ENCODE results near the gene EFCC1. TPM values are rescaled to one million over a fixed set of nuclear protein-coding genes. Genes with fewer than 3 reads are reported as not detected.

EFCC1 gene
- total and polyA plus RNA-seq, 9 donors = 0.61 to 2.0 (median 0.79) TPM

DNA sequence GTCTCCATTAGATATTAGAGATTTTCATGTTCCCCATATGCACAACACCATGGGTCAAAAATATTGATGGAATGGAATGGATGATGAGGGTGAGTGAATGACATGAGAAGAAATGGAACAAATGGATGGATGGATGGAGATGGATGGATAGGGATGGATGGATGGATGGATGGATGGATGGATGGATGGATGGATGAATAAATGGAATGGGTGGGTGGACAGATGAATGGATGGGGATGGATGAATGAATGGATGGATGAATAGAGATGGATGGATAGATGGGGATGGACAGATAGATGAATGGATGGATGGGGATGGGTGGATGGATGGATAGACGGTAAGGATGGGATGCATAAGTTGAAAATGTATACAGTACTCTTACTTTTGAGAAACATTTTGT lies 25.8 kb upstream of the EFCC1 start:
- no peak for DNase-seq
- Histone ChIP-seq H3K4me3 (ENCODE audit: low read length) (no peak overlapping the region), H3K36me3 (ENCODE audit: control insufficient read depth, insufficient read depth, low read length) (no peaks in the 10 kb centered on the region), H3K9me3 (replicated peaks; ENCODE audit: control insufficient read depth, low read depth, low read length) (no peaks in the 10 kb centered on the region), H3K27me3 (ENCODE audit: control insufficient read depth, insufficient read depth, low read length) (peaks cover 2% of the 10 kb centered on the region), H3K27ac (ENCODE audit: low read length) (no peak overlapping the region), H3K4me1 (ENCODE audit: control insufficient read depth, insufficient read depth, low read length) (peaks cover 14% of the 10 kb centered on the region)
- WGBS (ENCODE audit: insufficient coverage) = no CpG with 5 or more reads among the region's 1 CpG

DNA sequence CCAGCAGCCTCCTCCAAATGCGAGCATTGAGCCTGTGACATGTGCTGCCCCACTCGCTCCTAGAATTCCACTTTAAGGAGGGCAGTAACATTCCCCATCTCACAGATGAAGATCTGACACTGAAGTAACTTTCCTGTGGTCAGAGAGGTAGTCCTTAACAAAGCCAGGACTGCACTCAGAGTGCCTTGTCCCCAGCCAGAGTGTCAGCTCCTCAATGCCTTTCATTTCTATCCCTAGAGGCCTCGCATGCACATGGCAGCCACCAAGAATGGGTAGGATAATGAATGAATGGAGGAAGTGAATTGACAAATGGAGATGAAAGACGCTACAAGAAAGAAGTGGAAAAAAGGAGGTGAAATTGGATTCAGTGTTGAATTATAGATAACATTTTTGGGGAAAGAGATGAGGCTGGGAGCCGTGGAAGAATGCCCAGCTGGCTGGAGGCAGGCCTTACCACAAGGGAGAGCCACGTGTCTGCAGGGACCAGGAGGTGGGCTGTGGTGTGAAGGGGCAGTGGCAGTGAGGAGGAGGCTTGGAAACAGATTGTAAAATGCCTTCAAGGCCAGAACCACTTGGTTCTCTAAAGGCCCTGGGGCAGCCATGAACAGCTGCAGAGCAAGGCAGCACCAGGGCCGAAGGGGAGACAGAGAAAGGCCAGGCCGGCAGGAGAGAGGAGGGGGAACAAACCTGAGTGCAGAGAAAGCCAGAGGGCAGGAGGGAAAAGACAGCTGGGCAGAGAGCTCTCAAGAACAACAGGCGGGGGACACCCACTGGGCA lies 17.6 kb upstream of the EFCC1 start:
- Histone ChIP-seq H3K27ac (ENCODE audit: low read length) (no peak overlapping the region), H3K4me1 (ENCODE audit: control insufficient read depth, insufficient read depth, low read length) (no peaks in the 10 kb centered on the region), H3K9me3 (replicated peaks; ENCODE audit: control insufficient read depth, low read depth, low read length) (no peaks in the 10 kb centered on the region), H3K27me3 (ENCODE audit: control insufficient read depth, insufficient read depth, low read length) (no peaks in the 10 kb centered on the region), H3K36me3 (ENCODE audit: control insufficient read depth, insufficient read depth, low read length) (no peaks in the 10 kb centered on the region), H3K4me3 (ENCODE audit: low read length) (no peak overlapping the region)
- DNase-seq = no peak
- WGBS (ENCODE audit: insufficient coverage) = 61% methylated on average over 6 of the region's 9 CpGs

DNA sequence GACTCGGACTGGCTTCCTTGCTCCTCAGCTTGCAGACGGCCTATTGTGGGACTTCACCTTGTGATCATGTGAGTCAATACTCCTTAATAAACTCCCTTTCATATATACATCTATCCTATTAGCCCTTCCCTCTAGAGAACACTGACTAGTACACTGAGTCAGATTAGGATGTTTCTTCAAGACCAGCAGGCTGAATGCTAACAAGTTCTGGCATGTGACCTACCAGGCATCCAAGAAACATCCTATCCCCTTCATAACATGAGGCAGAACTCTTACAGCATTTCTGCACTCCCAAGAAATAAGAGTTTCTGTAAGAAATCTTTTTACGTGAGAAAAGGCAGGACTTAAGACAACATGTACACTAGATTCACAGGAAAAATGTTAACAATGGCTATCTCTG lies 16.5 kb upstream of the EFCC1 start:
- Histone ChIP-seq H3K27me3 (ENCODE audit: control insufficient read depth, insufficient read depth, low read length) (peaks cover 2% of the 10 kb centered on the region), H3K4me3 (ENCODE audit: low read length) (no peak overlapping the region), H3K27ac (ENCODE audit: low read length) (no peak overlapping the region), H3K36me3 (ENCODE audit: control insufficient read depth, insufficient read depth, low read length) (no peaks in the 10 kb centered on the region), H3K9me3 (replicated peaks; ENCODE audit: control insufficient read depth, low read depth, low read length) (no peaks in the 10 kb centered on the region), H3K4me1 (ENCODE audit: control insufficient read depth, insufficient read depth, low read length) (no peaks in the 10 kb centered on the region)
- 100% methylated on average over 1 of the region's 3 CpGs for WGBS (ENCODE audit: insufficient coverage)
- DNase-seq = no peak

DNA sequence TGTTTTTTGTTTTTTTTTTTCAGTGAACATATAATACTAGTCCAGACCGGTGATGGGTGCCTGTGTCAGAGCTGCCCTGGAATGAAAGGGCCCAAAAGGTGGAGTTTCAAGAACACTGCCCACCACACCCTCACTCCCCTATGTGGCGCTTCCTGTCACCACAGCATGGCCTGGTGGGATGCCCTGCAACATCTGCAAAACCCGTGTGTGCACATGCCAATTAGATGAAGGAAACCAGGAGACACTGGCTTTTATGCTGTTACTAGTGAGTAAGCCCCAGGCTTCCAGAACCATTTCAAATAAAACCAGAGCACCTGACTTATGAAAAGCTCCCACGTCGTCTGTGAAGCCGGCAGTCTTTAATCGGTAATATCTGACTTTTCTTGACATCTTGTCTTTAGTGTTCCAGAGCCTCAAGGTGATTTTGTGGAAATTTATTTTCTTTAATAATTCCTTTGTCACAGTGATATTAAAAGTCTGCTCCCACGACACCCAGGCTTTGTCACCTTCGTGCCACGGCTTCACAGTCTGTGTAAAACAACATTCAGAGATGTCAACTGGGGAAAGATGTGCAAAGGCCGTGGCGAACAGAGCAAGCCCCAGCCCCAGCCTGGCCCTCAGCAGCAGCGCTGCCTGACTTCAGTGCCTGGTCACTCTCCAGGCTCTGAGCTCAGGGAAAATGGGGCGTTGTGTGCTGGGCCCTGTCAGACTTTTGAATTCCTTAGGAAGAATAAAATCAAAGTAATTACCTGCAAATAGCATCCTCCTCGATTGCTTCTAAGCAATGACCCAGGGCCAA lies 13.6 kb upstream of the EFCC1 start:
- H3K27ac ChIP-seq (ENCODE audit: low read length) = no peak overlapping the region
- no peaks in the 10 kb centered on the region for H3K9me3 ChIP-seq (replicated peaks; ENCODE audit: control insufficient read depth, low read depth, low read length)
- H3K36me3 ChIP-seq (ENCODE audit: control insufficient read depth, insufficient read depth, low read length) = no peaks in the 10 kb centered on the region
- WGBS (ENCODE audit: insufficient coverage) = 82% methylated on average over 8 of the region's 15 CpGs
- no peak overlapping the region for H3K4me3 ChIP-seq (ENCODE audit: low read length)
- no peak for DNase-seq
- H3K4me1 ChIP-seq (ENCODE audit: control insufficient read depth, insufficient read depth, low read length) = no peaks in the 10 kb centered on the region
- peaks cover 2% of the 10 kb centered on the region for H3K27me3 ChIP-seq (ENCODE audit: control insufficient read depth, insufficient read depth, low read length)

DNA sequence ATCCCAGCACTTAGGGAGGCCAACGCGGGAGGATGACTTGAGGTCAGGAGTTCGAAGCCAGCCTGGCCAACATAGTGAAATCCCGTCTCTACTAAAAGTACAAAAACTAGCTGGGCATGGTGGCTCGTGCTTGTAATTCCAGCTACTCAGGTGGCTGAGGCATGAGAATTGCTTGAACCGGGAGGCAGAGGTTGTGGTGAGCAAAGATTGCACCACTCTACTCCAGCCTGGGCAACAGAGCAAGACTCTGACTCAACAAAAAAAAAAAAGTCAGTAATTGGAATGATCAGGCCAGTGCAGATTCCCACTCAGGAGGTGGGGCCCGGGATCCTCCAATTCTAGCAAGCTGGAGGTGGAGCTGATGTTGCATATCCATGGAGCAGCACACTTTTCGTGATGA lies 12.8 kb upstream of the EFCC1 start:
- H3K4me1 ChIP-seq (ENCODE audit: control insufficient read depth, insufficient read depth, low read length) = peaks cover under 1% of the 10 kb centered on the region
- H3K27me3 ChIP-seq (ENCODE audit: control insufficient read depth, insufficient read depth, low read length) = peaks cover 9% of the 10 kb centered on the region
- DNase-seq = no peak
- H3K36me3 ChIP-seq (ENCODE audit: control insufficient read depth, insufficient read depth, low read length) = no peaks in the 10 kb centered on the region
- no peak overlapping the region for H3K4me3 ChIP-seq (ENCODE audit: low read length)
- no peak overlapping the region for H3K27ac ChIP-seq (ENCODE audit: low read length)
- WGBS (ENCODE audit: insufficient coverage) = 82% methylated on average over 5 of the region's 8 CpGs
- H3K9me3 ChIP-seq (replicated peaks; ENCODE audit: control insufficient read depth, low read depth, low read length) = no peaks in the 10 kb centered on the region

DNA sequence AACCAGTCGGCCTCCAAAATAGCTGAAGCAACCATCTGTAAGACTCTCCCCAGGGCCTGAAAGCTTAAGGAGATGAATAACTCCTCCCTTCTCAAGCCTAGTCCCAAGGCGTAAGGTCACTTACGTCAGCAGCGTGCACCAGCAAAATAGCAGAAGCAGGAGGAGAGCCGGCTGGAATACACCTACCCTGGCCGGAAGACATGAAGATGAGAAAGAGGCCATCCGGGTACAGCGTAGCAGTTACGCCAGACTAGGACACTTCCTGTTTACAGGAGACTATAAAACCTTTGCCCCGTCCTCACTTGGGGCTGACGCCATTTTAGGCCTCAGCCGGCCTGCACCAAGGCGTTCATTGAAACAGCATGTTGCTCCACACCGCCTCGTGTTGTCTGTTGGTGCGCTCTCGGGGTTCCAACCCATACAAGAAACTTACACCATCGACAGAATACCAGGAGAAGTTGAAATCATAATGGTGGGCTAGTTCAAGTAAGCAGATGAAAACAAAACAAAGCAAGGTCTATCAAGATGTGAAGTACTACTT lies 9.7 kb upstream of the EFCC1 start:
- Histone ChIP-seq H3K4me3 (ENCODE audit: low read length) (no peak overlapping the region), H3K27me3 (ENCODE audit: control insufficient read depth, insufficient read depth, low read length) (peaks cover 35% of the 10 kb centered on the region), H3K36me3 (ENCODE audit: control insufficient read depth, insufficient read depth, low read length) (no peaks in the 10 kb centered on the region), H3K4me1 (ENCODE audit: control insufficient read depth, insufficient read depth, low read length) (peaks cover 13% of the 10 kb centered on the region), H3K27ac (ENCODE audit: low read length) (no peak overlapping the region), H3K9me3 (replicated peaks; ENCODE audit: control insufficient read depth, low read depth, low read length) (no peaks in the 10 kb centered on the region)
- no peak for DNase-seq
- WGBS (ENCODE audit: insufficient coverage) = 83% methylated on average over 10 of the region's 18 CpGs

DNA sequence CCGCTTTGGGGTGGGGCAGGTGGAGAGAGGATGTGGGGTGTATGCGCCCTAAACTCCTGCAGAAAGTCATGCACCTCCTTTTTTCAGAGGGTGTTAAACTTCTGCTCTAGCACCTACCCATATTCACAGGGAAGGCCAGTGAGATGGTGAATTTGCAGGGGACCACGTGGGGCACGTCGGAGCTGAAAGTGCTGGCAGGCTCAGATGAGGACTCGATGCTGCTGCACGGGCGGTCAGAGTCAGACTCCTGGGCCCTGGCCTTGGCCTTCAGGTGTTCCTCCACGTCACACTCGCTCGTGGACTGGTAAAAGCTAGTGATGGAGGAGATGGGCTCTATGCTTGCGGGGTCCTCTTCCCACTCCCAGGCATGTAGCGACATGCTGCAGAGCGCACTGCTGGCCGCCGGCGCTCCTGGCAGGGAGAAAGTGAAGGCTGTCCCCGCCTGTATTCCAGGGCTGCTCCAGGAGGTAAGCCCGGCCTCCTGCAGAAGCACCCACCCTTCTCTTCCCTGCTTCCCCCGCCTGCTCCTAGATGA lies 8.1 kb upstream of the EFCC1 start:
- peaks cover 13% of the 10 kb centered on the region for H3K4me1 ChIP-seq (ENCODE audit: control insufficient read depth, insufficient read depth, low read length)
- H3K4me3 ChIP-seq (ENCODE audit: low read length) = no peak overlapping the region
- H3K27ac ChIP-seq (ENCODE audit: low read length) = no peak overlapping the region
- peaks cover 42% of the 10 kb centered on the region for H3K27me3 ChIP-seq (ENCODE audit: control insufficient read depth, insufficient read depth, low read length)
- no peaks in the 10 kb centered on the region for H3K9me3 ChIP-seq (replicated peaks; ENCODE audit: control insufficient read depth, low read depth, low read length)
- H3K36me3 ChIP-seq (ENCODE audit: control insufficient read depth, insufficient read depth, low read length) = no peaks in the 10 kb centered on the region
- no peak for DNase-seq
- 29% methylated on average over 16 of the region's 20 CpGs for WGBS (ENCODE audit: insufficient coverage)

DNA sequence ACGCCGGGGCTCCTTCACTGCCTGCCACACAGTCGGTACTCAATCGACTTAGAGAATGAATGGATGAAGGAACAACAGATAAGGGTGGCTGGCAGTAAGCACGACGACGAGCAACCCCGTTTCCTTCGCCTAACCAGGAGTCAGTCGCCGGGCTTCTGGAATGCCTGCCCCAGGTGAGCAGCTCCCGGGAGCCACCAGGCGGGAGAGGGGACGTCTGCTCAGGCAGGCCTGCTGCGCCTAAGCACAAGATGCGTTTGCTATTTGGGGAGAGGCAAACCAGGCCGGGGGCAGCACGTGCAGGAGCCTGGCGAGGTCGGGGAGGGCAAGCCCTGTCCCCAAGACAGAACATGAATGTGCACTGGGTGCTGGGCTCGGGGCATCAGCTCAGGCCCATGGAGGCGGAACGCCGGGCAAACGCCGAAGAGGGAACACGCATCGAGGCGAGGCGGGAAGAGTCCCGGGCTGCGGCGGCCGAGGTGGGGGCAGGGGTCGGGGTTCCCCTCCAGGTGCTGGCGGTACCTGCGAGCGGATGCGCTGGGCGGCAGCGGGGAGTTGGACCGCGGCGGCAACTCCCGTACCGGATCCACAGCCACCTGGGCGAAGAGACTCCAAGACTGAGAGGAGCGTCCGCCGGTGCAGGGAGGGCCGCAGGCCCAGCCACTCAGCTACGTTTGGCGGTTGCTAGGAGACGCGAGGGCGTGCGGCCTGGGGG lies 7.5 kb upstream of the EFCC1 start, which contains the start of gene CFAP92:
Gene CFAP92, minus strand, starts transcription at position 616 of the 712 bp plus-strand sequence. CDS start 772 bp downstream, outside the sequence.
- Histone ChIP-seq H3K27ac (ENCODE audit: low read length) (no peak within 1 kb of the TSS), H3K27me3 (ENCODE audit: control insufficient read depth, insufficient read depth, low read length) (peaks cover 42% of the 10 kb centered on the region), H3K36me3 (ENCODE audit: control insufficient read depth, insufficient read depth, low read length) (no peaks in the 10 kb centered on the region), H3K4me3 (ENCODE audit: low read length) (peak within 1 kb of the TSS; percentile 31), H3K4me1 (ENCODE audit: control insufficient read depth, insufficient read depth, low read length) (peaks cover 13% of the 10 kb centered on the region), H3K9me3 (replicated peaks; ENCODE audit: control insufficient read depth, low read depth, low read length) (no peaks in the 10 kb centered on the region)
- peak; percentile 88 for DNase-seq
- 4% methylated on average over 56 of the region's 57 CpGs for WGBS (ENCODE audit: insufficient coverage)

DNA sequence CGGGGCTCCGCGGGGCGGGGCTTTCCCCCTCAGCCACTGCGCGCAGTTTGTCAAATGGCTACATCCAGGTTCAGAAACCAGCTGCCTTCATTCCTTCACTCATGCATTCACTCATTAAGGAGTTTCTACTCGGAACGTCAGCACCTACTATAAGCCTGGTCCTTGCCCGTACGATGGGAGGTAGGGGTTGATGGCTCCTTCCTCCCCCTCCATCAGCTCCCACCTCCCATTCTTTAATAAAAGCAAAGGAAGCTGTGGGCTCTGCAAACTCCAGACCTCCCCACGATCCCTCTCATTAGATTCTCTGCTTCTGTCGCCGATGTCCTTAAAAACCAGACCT lies 7.0 kb upstream of the EFCC1 start:
- 0% methylated on average over 6 of the region's 13 CpGs for WGBS (ENCODE audit: insufficient coverage)
- no peak for DNase-seq
- H3K27me3 ChIP-seq (ENCODE audit: control insufficient read depth, insufficient read depth, low read length) = peaks cover 45% of the 10 kb centered on the region
- H3K36me3 ChIP-seq (ENCODE audit: control insufficient read depth, insufficient read depth, low read length) = no peaks in the 10 kb centered on the region
- no peaks in the 10 kb centered on the region for H3K9me3 ChIP-seq (replicated peaks; ENCODE audit: control insufficient read depth, low read depth, low read length)
- peaks cover 13% of the 10 kb centered on the region for H3K4me1 ChIP-seq (ENCODE audit: control insufficient read depth, insufficient read depth, low read length)
- no peak overlapping the region for H3K27ac ChIP-seq (ENCODE audit: low read length)
- peak overlapping the region; percentile 31 for H3K4me3 ChIP-seq (ENCODE audit: low read length)

Measured in muscle of leg (tissue), 11 donors.